ENCODE measurements around the gene GMDS.

The GMDS gene

GRCh38 chr6:1858859-1859258 is 386.5 kb downstream of the GMDS start:
- no peak overlapping the region for H3K9ac ChIP-seq (ENCODE audit: low read length)
- H3K4me3 ChIP-seq (ENCODE audit: low read length) = no peak overlapping the region
- H3K27me3 ChIP-seq (ENCODE audit: low read depth, low read length) = no peaks in the 10 kb centered on the region
- no peaks in the 10 kb centered on the region for H3K36me3 ChIP-seq (replicated peaks; ENCODE audit: low read depth, low read length)
- peaks cover 82% of the 10 kb centered on the region for H3K4me1 ChIP-seq (ENCODE audit: low read length)
- H3K27ac ChIP-seq (ENCODE audit: low read length) = no peak overlapping the region
- no peaks in the 10 kb centered on the region for H4K20me1 ChIP-seq (ENCODE audit: insufficient read depth, low read length)
- no peaks in the 10 kb centered on the region for H3K9me3 ChIP-seq (ENCODE audit: insufficient read depth, low read length)
- no peak overlapping the region for H3K4me2 ChIP-seq (ENCODE audit: low read length)
- no peaks in the 10 kb centered on the region for H3K79me2 ChIP-seq (ENCODE audit: low read length)
- TF ChIP-seq CTCF (IDR thresholded peaks at IDR 0.05; ENCODE audit: low read depth, low read length) (no peak), EZH2phosphoT487 (IDR thresholded peaks at IDR 0.05; ENCODE audit: low read depth) (no peak)
- H2AFZ ChIP-seq (ENCODE audit: low read depth, low read length) = no peak overlapping the region

GRCh38 chr6:1858196-1858595 is 387.2 kb downstream of the GMDS start:
- no peaks in the 10 kb centered on the region for H3K9me3 ChIP-seq (ENCODE audit: insufficient read depth, low read length)
- no peaks in the 10 kb centered on the region for H3K36me3 ChIP-seq (replicated peaks; ENCODE audit: low read depth, low read length)
- no peak overlapping the region for H3K4me3 ChIP-seq (ENCODE audit: low read length)
- peaks cover 87% of the 10 kb centered on the region for H3K4me1 ChIP-seq (ENCODE audit: low read length)
- H3K27me3 ChIP-seq (ENCODE audit: low read depth, low read length) = no peaks in the 10 kb centered on the region
- H3K9ac ChIP-seq (ENCODE audit: low read length) = no peak overlapping the region
- H3K4me2 ChIP-seq (ENCODE audit: low read length) = no peak overlapping the region
- no peaks in the 10 kb centered on the region for H4K20me1 ChIP-seq (ENCODE audit: insufficient read depth, low read length)
- TF ChIP-seq EZH2phosphoT487 (IDR thresholded peaks at IDR 0.05; ENCODE audit: low read depth) (no peak), CTCF (IDR thresholded peaks at IDR 0.05; ENCODE audit: low read depth, low read length) (no peak)
- H3K79me2 ChIP-seq (ENCODE audit: low read length) = no peaks in the 10 kb centered on the region
- H2AFZ ChIP-seq (ENCODE audit: low read depth, low read length) = no peak overlapping the region
- no peak overlapping the region for H3K27ac ChIP-seq (ENCODE audit: low read length)

- Histone ChIP-seq H3K4me2 (ENCODE audit: low read length) (peak overlapping the region; percentile 80), H4K20me1 (ENCODE audit: insufficient read depth, low read length) (no peaks in the 10 kb centered on the region), H3K4me3 (ENCODE audit: low read length) (peak overlapping the region; percentile 57), H3K36me3 (replicated peaks; ENCODE audit: low read depth, low read length) (no peaks in the 10 kb centered on the region), H3K9me3 (ENCODE audit: insufficient read depth, low read length) (no peaks in the 10 kb centered on the region), H3K4me1 (ENCODE audit: low read length) (peaks cover 70% of the 10 kb centered on the region), H2AFZ (ENCODE audit: low read depth, low read length) (no peak overlapping the region), H3K27ac (ENCODE audit: low read length) (peak overlapping the region; percentile 94), H3K79me2 (ENCODE audit: low read length) (no peaks in the 10 kb centered on the region), H3K27me3 (ENCODE audit: low read depth, low read length) (no peaks in the 10 kb centered on the region), H3K9ac (ENCODE audit: low read length) (peak overlapping the region; percentile 77)
- TF ChIP-seq CTCF (IDR thresholded peaks at IDR 0.05; ENCODE audit: low read depth, low read length) (peak; percentile 49), EZH2phosphoT487 (IDR thresholded peaks at IDR 0.05; ENCODE audit: low read depth) (no peak)
These were observed 389.0 kb downstream of the GMDS start for GRCh38 chr6:1856381-1856780.

DNA sequence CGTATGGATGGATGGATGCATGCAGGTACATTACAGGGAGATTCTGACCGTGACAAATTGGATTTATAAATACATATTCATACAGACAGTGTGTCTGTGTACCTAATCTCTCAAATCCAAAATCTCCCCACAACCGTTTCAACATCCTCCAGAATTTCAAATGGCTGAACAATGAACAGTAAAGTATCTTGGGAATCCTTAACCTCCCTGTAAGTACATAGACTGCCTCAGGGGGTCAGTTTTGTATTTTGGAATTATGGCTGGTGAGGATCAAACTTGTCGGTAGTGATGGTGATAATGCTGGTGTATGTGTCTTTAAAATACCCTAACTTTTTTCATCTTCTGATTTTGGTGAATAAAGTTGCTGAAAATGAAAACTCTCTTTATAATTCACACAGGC is 389.5 kb downstream of the GMDS start:
- Histone ChIP-seq H3K9me3 (ENCODE audit: insufficient read depth, low read length) (no peaks in the 10 kb centered on the region), H3K4me3 (ENCODE audit: low read length) (peak overlapping the region; percentile 52), H3K9ac (ENCODE audit: low read length) (peak overlapping the region; percentile 77), H2AFZ (ENCODE audit: low read depth, low read length) (no peak overlapping the region), H3K4me2 (ENCODE audit: low read length) (peak overlapping the region; percentile 80), H3K27me3 (ENCODE audit: low read depth, low read length) (no peaks in the 10 kb centered on the region), H3K4me1 (ENCODE audit: low read length) (peaks cover 65% of the 10 kb centered on the region), H3K36me3 (replicated peaks; ENCODE audit: low read depth, low read length) (no peaks in the 10 kb centered on the region), H4K20me1 (ENCODE audit: insufficient read depth, low read length) (no peaks in the 10 kb centered on the region), H3K79me2 (ENCODE audit: low read length) (no peaks in the 10 kb centered on the region), H3K27ac (ENCODE audit: low read length) (peak overlapping the region; percentile 94)
- TF ChIP-seq EZH2phosphoT487 (IDR thresholded peaks at IDR 0.05; ENCODE audit: low read depth) = no peak
- TF ChIP-seq CTCF (IDR thresholded peaks at IDR 0.05; ENCODE audit: low read depth, low read length) = no peak

Data from OCI-LY3 (cell line).